ENCODE results near the gene NOS3. TPM values are rescaled to one million over a fixed set of nuclear protein-coding genes. Genes with fewer than 3 reads are reported as not detected.

NOS3 gene
- total RNA-seq, 4 donors from 2014 or later, result 1.4 to 10.8 (median 4.2) TPM

DNA sequence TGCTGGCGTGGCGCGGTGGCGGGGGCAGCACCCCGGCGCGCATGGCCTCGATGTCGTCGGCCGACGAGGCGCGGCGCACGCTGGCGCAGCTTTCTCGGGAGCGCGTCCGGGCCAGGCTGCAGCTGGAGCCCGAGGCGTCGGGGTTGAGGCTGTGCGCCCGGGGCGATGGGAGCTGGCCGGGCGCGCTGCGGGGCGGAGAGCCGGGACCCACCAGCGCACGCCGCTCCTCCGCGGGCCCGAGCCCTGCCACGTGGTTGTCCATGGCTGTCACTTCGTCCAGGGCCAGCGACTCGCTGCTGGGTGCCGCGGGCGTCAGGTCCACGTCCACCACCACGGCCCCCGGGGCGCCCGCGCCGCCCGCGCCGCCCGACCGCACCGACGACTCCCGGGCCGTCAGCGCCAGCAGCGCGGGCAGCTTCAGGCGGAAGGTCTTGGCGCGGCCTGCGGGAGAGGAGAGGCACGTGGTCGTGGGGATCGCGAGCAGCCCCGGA is 32.7 kb upstream of the NOS3 start:
- intact Hi-C loops (cut with DNase I; ENCODE audit: low total_unique reads), result no loop called here
- no peaks in the 10 kb centered on the region for H3K9me3 ChIP-seq
- DNase-seq (no peak), ATAC-seq (no peak)
- H3K27ac ChIP-seq, result no peak overlapping the region
- peaks cover 0 to 6% of the 10 kb centered on the region in 2 donors for H3K4me1 ChIP-seq
- H3K27me3 ChIP-seq, result no peaks in the 10 kb centered on the region
- TF ChIP-seq, protein P1, sequence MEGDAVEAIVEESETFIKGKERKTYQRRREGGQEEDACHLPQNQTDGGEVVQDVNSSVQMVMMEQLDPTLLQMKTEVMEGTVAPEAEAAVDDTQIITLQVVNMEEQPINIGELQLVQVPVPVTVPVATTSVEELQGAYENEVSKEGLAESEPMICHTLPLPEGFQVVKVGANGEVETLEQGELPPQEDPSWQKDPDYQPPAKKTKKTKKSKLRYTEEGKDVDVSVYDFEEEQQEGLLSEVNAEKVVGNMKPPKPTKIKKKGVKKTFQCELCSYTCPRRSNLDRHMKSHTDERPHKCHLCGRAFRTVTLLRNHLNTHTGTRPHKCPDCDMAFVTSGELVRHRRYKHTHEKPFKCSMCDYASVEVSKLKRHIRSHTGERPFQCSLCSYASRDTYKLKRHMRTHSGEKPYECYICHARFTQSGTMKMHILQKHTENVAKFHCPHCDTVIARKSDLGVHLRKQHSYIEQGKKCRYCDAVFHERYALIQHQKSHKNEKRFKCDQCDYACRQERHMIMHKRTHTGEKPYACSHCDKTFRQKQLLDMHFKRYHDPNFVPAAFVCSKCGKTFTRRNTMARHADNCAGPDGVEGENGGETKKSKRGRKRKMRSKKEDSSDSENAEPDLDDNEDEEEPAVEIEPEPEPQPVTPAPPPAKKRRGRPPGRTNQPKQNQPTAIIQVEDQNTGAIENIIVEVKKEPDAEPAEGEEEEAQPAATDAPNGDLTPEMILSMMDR (IDR thresholded peaks at IDR 0.05 in 4 of 5, conservative IDR thresholded peaks at IDR 0.05 in 1 of 5), result no peak
- no peak for TF ChIP-seq POLR2A (IDR thresholded peaks at IDR 0.05)
- in situ Hi-C loops (cut with MboI; ENCODE audit: low sequenced_read_pairs in 4 of 4), result no loop called here
- no peaks in the 10 kb centered on the region for H3K36me3 ChIP-seq
- no peak overlapping the region for H3K4me3 ChIP-seq

DNA sequence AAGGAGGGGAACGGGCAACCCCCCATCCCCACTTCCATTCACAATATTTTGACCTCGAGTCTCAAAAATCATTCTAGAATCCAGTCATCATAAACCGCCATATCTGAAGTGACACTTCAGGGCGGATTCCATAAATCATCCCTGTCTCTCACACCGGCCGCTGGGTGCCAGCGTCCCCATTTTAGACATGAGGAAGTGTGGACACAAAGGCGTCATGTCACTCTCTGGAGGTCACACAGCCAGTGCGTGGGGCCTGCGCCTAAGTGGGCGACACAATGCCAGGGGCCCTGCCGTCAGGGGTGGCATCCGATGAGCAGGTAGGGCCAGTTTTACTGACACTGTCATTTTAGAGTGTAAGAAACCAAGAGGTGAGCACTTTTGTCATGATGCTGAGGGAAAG is 32.2 kb upstream of the NOS3 start:
- no peak for DNase-seq
- intact Hi-C loops (cut with DNase I; ENCODE audit: low total_unique reads), result no loop called here
- ATAC-seq, result no peak

DNA sequence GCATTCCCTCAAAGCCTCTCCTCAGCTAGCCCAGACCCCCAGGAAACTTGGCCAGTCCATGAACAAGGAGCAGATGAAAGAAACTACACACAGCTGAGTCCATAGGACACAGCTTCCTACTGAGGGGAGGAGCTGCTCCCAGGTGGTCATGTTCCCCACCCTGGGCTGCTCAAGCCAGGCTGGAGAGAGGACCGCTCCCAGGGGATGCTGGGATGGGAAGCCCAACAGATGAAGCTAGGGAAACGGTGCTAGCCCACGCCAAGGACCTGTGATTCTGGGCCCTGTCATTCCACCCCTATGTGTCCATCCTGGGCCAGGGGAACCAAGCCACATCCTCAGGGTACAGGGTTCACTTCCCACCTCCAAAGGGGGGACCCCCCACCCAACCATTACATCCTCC is 31.7 kb upstream of the NOS3 start:
- no peaks in the 10 kb centered on the region for H3K9me3 ChIP-seq
- DNase-seq (no peak), ATAC-seq (no peak)
- intact Hi-C loops (cut with DNase I; ENCODE audit: low total_unique reads) (no loop called here), in situ Hi-C loops (cut with MboI; ENCODE audit: low sequenced_read_pairs in 4 of 4) (no loop called here)
- H3K4me3 ChIP-seq, result no peak overlapping the region
- H3K36me3 ChIP-seq, result no peaks in the 10 kb centered on the region
- H3K27ac ChIP-seq, result no peak overlapping the region
- H3K4me1 ChIP-seq, result peaks cover 0 to 6% of the 10 kb centered on the region in 2 donors
- TF ChIP-seq POLR2A (IDR thresholded peaks at IDR 0.05), result no peak
- TF ChIP-seq, protein P1 (IDR thresholded peaks at IDR 0.05 in 4 of 5, conservative IDR thresholded peaks at IDR 0.05 in 1 of 5), result no peak
- no peaks in the 10 kb centered on the region for H3K27me3 ChIP-seq

More for the DNA sequence above, 32.2 kb upstream of the NOS3 start:
- Histone ChIP-seq H3K9me3 (no peaks in the 10 kb centered on the region), H3K27ac (no peak overlapping the region), H3K4me3 (no peak overlapping the region), H3K27me3 (no peaks in the 10 kb centered on the region), H3K4me1 (peaks cover 0 to 6% of the 10 kb centered on the region in 2 donors), H3K36me3 (no peaks in the 10 kb centered on the region)
- in situ Hi-C loops (cut with MboI; ENCODE audit: low sequenced_read_pairs in 4 of 4), result no loop called here
- TF ChIP-seq, protein P1 (IDR thresholded peaks at IDR 0.05 in 4 of 5, conservative IDR thresholded peaks at IDR 0.05 in 1 of 5), result no peak
- TF ChIP-seq POLR2A (IDR thresholded peaks at IDR 0.05), result no peak

DNA sequence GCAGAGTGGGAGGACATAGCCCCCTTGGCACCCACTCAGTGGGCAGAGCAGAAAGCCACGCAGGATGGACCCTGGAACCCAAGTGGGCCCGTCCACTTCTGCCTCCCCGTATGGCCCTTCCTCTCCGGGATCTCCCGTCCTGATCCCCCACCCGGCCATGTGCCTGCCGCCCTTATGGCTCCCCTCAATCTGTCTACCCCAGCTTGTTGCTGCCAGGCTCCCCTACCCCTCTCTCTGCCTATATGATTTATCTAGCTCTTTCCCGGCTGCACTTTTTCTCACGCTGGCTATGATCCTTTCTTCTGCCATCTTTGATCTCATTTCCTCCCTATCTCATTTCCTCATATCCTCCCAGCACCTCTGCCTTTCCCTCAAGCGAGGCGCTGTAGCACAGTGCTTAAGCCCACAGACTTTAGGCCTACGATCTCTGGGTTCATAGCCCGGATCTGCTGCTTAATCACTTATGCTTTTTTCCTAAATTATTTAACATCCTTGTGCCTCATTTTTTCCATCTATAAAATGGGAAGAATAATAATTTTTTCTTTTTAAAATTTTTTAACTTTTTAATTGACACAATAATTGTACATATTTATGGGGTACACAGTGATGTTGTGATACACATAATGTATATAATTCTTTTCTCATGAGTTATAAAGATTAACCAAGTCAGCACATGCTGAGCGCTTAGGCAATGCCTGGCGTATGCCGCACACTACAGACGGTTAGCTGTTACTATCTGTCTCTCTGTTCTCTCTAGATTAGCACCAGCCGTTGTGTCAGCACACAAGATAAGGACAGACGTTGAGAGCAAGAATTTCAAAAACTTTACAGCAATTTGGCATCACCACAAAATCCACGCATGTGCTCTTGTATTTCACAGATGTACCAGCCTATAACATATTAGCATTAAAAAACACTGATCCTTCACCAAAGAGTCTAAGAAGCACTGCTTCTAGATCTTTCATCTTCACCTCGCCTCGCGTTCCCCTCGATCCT is 30.8 kb upstream of the NOS3 start:
- no peak overlapping the region for H3K27ac ChIP-seq
- no peak overlapping the region for H3K4me3 ChIP-seq
- in situ Hi-C loops (cut with MboI; ENCODE audit: low sequenced_read_pairs in 4 of 4), result no loop called here
- no peaks in the 10 kb centered on the region for H3K36me3 ChIP-seq
- no peaks in the 10 kb centered on the region for H3K27me3 ChIP-seq
- H3K9me3 ChIP-seq, result no peaks in the 10 kb centered on the region
- TF ChIP-seq POLR2A (IDR thresholded peaks at IDR 0.05), result no peak
- TF ChIP-seq, protein P1 (IDR thresholded peaks at IDR 0.05 in 4 of 5, conservative IDR thresholded peaks at IDR 0.05 in 1 of 5), result no peak
- no peak for DNase-seq
- intact Hi-C loops (cut with DNase I; ENCODE audit: low total_unique reads), result no loop called here
- no peak for ATAC-seq
- H3K4me1 ChIP-seq, result peaks cover 0 to 6% of the 10 kb centered on the region in 2 donors
